ENCODE results near the gene PCDHB4.
"Not testable (repeated sequence)": the region's sequence is repeated elsewhere in the genome, so short reads cannot be mapped to it uniquely, and the experiment has no call there.

Gene PCDHB4

DNA sequence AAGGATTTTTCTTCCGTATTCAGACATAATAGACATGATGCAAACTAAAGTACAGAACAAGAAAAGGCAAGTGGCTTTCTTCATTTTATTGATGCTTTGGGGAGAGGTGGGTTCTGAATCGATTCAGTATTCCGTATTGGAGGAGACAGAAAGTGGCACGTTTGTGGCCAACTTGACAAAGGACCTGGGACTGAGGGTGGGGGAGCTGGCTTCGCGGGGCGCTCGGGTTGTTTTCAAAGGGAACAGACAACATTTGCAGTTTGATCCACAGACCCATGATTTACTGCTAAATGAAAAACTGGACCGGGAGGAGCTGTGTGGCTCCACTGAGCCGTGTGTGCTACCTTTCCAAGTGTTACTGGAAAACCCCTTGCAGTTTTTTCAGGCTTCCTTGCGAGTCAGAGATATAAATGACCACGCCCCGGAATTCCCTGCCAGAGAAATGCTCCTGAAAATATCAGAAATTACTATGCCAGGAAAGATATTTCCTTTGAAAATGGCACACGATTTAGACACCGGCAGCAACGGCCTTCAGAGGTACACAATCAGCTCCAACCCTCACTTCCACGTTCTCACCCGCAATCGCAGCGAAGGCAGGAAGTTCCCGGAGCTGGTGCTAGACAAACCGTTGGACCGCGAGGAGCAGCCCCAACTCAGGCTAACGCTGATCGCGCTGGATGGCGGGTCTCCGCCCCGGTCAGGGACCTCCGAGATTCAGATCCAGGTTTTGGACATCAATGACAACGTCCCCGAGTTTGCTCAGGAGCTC, 28.8 kb downstream of the PCDHB4 start:
- DNase-seq: no peak

DNA sequence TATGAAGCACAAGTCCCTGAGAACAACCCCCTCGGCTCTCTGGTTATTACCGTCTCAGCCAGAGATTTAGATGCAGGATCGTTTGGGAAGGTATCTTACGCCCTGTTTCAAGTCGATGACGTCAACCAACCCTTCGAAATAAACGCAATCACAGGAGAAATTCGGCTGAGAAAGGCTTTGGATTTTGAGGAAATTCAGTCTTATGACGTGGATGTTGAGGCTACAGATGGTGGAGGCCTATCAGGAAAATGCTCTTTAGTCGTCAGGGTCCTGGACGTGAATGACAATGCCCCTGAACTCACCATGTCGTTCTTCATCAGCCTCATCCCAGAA, 29.3 kb downstream of the PCDHB4 start:
- DNase-seq: no peak

DNA sequence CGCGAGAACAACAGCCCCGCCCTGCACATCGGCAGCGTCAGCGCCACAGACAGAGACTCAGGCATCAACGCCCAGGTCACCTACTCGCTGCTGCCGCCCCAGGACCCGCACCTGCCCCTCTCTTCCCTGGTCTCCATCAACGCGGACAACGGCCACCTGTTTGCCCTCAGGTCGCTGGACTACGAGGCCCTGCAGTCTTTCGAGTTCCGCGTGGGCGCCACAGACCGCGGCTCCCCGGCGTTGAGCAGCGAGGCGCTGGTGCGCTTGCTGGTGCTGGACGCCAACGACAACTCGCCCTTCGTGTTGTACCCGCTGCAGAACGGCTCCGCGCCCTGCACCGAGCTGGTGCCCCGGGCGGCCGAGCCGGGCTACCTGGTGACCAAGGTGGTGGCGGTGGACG, 30.0 kb downstream of the PCDHB4 start:
- DNase-seq: not testable (repeated sequence)

DNA sequence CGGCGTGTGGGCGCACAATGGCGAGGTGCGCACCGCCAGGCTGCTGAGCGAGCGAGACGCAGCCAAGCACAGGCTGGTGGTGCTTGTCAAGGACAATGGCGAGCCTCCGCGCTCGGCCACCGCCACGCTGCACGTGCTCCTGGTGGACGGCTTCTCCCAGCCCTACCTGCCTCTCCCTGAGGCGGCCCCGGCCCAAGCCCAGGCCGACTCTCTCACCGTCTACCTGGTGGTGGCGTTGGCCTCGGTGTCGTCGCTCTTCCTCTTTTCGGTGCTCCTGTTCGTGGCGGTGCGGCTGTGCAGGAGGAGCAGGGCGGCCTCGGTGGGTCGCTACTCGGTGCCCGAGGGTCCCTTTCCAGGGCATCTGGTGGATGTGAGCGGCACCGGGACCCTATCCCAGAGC, 30.5 kb downstream of the PCDHB4 start:
- not testable (repeated sequence) for DNase-seq

DNA sequence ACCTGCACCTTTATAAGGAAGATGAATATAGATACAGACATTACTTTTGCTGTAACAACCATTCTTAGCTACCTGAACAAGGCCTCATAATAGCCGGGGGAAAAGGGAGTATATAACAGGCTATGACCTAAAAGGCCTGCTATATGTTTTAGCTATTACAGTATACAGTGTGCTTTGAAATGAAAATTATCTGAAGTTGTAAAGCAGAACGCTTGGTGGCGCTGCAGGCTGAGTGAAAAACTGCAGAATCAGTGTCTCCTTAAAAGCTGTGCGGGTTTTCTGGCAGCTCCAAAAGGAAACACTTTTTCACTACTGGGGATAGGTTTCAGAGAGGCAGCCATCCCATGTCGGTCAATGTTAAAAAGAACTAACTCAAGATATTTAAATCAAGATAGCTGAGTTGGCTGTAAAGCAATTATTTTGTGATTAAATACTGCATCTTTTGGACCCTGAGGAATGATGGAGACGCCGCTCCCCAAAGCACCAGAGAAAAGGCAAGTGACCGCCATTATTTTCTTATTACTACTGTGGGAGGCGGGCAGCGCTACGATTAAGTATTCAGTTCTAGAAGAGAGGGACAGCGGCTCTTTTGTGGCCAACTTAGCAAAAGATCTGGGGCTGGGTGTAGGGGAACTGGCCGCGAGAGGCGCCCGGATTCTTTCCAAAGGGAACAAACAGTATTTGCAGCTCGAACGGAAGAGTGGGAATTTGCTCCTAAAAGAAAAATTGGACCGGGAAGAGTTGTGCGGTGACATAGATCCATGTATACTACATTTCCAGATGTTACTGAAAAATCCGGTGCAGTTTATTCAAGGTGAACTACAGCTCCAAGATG, 34.1 kb downstream of the PCDHB4 start:
- no peak for DNase-seq

DNA sequence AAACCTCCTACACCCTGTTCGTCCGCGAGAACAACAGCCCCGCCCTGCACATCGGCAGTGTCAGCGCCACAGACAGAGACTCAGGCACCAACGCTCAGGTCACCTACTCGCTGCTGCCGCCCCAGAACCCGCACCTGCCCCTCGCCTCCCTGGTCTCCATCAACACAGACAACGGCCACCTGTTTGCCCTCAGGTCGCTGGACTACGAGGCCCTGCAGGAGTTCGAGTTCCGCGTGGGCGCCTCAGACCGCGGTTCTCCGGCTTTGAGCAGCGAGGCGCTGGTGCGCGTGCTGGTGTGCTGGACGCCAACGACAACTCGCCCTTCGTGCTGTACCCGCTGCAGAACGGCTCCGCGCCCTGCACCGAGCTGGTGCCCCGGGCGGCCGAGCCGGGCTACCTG, 35.7 kb downstream of the PCDHB4 start:
- not testable (repeated sequence) for DNase-seq

DNA sequence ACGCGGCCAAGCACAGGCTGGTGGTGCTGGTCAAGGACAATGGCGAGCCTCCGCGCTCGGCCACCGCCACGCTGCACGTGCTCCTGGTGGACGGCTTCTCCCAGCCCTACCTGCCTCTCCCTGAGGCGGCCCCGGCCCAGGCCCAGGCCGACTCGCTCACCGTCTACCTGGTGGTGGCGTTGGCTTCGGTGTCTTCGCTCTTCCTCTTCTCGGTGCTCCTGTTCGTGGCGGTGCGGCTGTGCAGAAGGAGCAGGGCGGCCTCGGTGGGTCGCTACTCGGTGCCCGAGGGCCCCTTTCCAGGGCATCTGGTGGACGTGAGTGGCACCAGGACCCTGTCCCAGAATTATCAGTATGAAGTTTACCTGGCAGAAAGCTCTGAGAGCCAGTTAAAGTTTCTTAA, 36.3 kb downstream of the PCDHB4 start:
- not testable (repeated sequence) for DNase-seq

DNA sequence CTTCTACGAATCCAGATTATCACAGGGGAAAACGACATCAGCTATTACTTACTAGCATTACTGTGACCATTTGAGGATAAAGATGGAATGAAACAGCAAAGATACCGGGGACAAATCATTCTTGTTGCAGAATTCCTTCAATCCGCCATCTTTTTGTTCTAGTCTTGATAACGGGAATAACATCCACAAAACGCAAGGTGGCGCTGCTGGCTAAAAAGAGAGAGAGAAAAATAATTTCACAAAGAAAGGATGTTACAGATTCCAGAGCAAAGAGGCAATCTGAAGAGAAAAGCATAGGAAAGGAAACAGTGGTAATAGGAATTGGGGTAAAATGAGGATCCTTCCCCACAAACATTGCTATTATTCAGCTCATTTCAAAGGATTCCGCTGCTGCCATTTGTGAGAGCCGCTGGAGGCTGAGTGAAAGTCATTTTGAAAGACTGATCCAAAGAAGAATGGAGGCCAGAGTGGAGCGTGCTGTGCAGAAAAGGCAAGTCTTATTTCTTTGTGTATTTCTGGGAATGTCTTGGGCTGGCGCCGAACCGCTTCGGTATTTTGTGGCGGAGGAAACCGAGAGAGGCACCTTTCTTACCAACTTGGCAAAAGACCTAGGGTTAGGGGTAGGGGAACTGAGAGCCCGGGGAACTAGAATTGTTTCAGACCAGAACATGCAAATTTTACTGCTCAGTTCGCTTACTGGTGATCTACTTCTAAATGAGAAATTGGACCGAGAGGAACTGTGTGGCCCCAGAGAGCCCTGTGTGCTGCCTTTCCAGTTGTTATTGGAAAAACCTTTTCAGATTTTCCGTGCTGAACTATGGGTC, 51.0 kb downstream of the PCDHB4 start, which contains the start of gene PCDHB7:
Gene PCDHB7 (plus strand): TSS at position 264 of the 824 bp plus-strand sequence. CDS start 192 bp downstream, at position 456.
- no peak for DNase-seq

DNA sequence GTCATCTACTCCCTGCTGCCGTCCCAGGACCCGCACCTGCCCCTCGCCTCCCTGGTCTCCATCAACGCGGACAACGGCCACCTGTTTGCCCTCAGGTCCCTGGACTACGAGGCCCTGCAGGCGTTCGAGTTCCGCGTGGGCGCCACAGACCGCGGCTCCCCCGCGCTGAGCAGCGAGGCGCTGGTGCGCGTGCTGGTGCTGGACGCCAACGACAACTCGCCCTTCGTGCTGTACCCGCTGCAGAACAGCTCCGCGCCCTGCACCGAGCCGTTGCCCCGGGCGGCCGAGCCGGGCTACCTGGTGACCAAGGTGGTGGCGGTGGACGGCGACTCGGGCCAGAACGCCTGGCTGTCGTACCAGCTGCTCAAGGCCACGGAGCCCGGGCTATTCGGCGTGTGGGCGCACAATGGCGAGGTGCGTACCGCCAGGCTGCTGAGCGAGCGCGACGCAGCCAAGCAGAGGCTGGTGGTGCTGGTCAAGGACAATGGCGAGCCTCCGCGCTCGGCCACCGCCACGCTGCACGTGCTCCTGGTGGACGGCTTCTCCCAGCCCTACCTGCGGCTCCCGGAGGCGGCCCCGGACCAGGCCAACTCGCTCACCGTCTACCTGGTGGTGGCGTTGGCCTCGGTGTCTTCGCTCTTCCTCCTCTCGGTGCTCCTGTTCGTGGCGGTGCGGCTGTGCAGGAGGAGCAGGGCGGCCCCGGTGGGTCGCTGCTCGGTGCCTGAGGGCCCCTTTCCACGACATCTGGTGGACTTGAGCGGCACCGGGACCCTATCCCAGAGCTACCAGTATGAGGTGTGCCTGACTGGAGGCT, 52.9 kb downstream of the PCDHB4 start:
- DNase-seq: not testable (repeated sequence)

All from NCI-H1105 treated with DMSO at 0.1 percent for 48 hours (cell line).